Measurements from ENCODE around the gene CD83.
"Not testable (repeated sequence)": the region's sequence is repeated elsewhere in the genome, so short reads cannot be mapped to it uniquely, and the experiment has no call there.

CD83 gene

GRCh38 chr6:14117158-14118090, at the start of gene CD83:
Gene CD83, plus strand, starts transcription at chr6:14117772. Its CDS starts 40 bp downstream, at chr6:14117812.
- DNase-seq (ENCODE audit: low spot score), result peak; percentile 98

GRCh38 chr6:14068133-14068532, 49.4 kb upstream of the CD83 start:
- no peak for DNase-seq (ENCODE audit: low spot score)

- DNase-seq (ENCODE audit: low spot score), result no peak
These were observed 48.9 kb upstream of the CD83 start for GRCh38 chr6:14068623-14069022.

- DNase-seq (ENCODE audit: low spot score), result no peak
These were observed 47.1 kb upstream of the CD83 start for GRCh38 chr6:14070457-14070856.

- no peak for DNase-seq (ENCODE audit: low spot score)
These were observed 45.5 kb upstream of the CD83 start for GRCh38 chr6:14072084-14072483.

- not testable (repeated sequence) for DNase-seq (ENCODE audit: low spot score)
These were observed 43.8 kb upstream of the CD83 start for GRCh38 chr6:14073561-14074354.

GRCh38 chr6:14074476-14075094, 43.0 kb upstream of the CD83 start:
- DNase-seq (ENCODE audit: low spot score), result no peak

- DNase-seq (ENCODE audit: low spot score), result no peak
These were observed 42.5 kb upstream of the CD83 start for GRCh38 chr6:14075095-14075503.

GRCh38 chr6:14077193-14077867, 40.2 kb upstream of the CD83 start:
- no peak for DNase-seq (ENCODE audit: low spot score)

GRCh38 chr6:14079433-14079832, 38.1 kb upstream of the CD83 start:
- DNase-seq (ENCODE audit: low spot score), result no peak

GRCh38 chr6:14079971-14080370, 37.6 kb upstream of the CD83 start:
- DNase-seq (ENCODE audit: low spot score), result no peak

GRCh38 chr6:14081126-14081525, 36.4 kb upstream of the CD83 start:
- DNase-seq (ENCODE audit: low spot score), result no peak

GRCh38 chr6:14082771-14083170, 34.8 kb upstream of the CD83 start:
- peak; percentile 39 for DNase-seq (ENCODE audit: low spot score)

GRCh38 chr6:14083262-14083661, 34.3 kb upstream of the CD83 start:
- no peak for DNase-seq (ENCODE audit: low spot score)

GRCh38 chr6:14083751-14084150, 33.8 kb upstream of the CD83 start:
- no peak for DNase-seq (ENCODE audit: low spot score)

- DNase-seq (ENCODE audit: low spot score), result no peak
These were observed 33.2 kb upstream of the CD83 start for GRCh38 chr6:14084388-14084787.

GRCh38 chr6:14085176-14085787, 32.3 kb upstream of the CD83 start:
- no peak for DNase-seq (ENCODE audit: low spot score)

GRCh38 chr6:14086701-14087100, 30.9 kb upstream of the CD83 start:
- DNase-seq (ENCODE audit: low spot score), result no peak

- peak; percentile 17 for DNase-seq (ENCODE audit: low spot score)
These were observed 28.9 kb upstream of the CD83 start for GRCh38 chr6:14088600-14089192.

- DNase-seq (ENCODE audit: low spot score), result no peak
These were observed 28.3 kb upstream of the CD83 start for GRCh38 chr6:14089224-14089623.

- no peak for DNase-seq (ENCODE audit: low spot score)
These were observed 26.1 kb upstream of the CD83 start for GRCh38 chr6:14091339-14091978.

Measured in iPS-NIHi11 (cell line).